DMS53 treated with DMSO at 0.1 percent for 48 hours (cell line): ENCODE measurements around the gene TXNDC8.
A peak's percentile ranks its signal among the peaks of the same experiment; 100 is the strongest.

Experiments used
- DNase-seq: peaks from one replicate; lab custom pipeline; 2025; ENCODE audit not compliant: unreplicated experiment; lab: John Stamatoyannopoulos, UW

Gene TXNDC8

DNA sequence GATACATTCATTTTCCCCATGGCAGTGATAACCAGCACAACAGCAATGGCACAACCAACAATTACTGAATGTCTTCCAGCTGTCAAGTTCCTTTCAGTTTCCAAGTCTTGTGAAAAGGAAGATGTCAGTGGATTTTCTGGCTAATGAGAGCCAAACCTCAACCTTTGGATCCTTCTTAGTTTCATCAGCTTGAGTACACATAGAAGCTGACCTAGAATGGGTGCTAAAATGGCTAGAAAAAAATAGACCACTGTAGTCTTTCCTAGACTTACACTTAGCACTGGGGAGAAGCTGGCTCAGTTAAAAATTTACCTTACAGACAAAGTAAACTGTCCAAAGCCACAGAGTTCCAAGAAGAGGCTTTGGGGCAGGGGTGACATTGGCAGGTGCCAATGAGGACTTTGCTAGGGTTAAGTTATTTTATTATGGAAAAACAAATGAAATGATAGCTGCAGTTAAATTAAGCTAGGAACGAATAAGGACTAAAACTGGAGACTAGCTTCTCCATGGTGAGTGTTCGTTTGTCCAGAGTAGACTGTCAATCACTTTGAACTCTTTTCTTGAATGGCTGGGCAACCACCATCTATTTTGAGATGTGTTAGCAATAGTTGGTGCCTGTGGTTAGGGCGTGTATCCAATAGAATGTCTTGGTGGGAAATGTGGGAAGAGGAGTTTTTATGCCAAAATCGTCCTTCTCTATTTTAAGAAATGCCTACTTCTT is 55.5 kb downstream of the TXNDC8 start:
- DNase-seq: no peak

DNA sequence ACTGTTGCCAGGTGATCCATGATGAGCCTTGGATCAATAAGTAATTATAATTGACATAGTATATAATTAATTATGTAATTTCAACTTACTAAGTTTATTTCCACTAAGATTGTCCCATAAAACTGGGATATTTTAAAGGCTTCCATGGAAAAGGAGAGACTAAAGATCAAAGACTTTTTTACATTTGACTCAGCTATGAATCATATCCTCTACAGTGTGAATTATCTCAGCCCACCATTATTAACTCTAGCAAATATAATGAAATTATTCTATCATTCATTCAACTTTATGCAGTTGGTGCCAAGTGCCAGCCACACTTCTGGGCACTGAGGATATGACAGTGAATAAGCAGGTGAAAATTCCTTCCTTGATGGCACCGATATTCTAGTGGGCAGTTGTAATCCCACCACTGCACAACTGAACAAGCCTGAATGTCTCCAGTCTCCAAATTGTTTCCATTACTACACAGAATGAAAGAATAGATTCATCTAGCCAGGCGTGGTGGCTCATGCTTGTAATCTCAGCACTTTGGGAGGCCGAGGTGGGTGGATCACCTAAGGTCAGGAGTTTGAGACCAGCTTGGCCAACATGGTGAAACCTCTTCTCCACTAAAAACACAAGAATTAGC is 59.5 kb downstream of the TXNDC8 start:
- DNase-seq: no peak

DNA sequence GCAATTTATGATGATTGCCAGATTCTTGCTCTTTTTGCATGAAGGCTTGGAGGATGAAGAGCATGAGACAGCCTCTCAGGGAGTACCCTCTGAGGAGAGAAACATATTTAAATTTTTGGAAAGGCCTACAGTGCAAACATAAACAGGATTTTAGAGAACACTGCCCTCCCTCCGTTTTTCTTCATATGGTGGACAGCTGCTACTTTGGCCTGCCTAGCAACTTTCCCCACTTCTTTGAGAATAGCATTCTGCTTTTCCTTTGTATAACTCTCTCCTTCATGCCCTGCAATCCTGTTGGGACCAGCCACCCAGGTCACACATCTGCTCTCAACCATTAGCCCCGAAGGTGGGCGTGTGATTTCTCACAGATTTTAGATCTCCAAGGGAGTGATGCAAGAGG is 60.9 kb downstream of the TXNDC8 start:
- no peak for DNase-seq

DNA sequence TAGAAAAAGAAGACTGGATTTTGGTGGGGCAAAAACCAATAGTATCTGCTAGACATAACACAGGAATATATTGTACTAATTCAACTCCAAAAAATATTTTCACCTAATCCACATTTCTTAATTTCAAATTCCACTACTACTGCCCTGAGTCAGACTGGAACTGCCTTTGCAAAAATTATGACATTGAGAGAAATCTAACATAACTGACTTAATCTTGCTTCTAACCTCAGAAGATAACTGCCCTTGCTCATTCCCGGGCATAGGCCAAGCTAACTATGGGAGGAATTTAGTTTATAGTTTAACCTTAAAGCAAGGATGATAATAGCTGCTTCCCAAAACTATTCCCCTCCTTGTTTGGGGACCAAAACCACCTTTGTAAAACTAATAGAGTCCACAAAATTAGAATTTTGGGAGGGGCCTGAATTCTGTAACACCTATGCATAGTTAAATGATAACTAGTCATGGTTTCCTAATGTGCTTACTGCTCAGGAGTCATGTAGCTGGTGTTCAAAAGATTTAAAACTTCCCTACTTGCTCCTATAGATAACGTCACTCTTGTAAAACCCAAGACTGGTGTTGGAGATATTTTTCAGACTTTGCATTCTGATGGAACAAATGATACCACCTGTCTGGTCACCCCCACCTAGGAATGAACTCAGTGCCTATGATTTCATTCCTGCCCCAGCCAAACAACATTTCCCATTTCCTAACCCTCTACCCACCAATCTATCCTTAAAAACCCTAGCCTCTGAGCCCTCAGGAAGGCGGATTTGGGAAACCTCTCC is 67.3 kb downstream of the TXNDC8 start:
- no peak for DNase-seq

DNA sequence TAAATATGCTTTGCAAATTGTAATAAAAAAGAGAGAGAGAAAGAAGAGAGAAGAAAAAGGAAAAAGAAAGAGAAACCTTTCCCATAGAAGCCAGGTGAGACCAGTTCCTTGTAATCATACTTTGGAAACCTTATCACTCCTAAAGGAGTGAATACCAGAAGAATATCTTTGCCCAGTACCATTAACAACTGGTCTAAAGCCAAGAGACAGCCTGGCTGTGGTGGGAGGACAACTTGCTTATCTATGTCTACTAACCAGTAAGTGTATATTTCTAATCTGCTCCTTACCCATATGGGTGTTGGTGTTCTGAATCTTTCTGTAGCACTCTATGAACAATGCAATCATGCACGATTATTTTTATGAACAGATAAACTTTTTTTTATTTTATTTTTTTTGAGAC is 70.9 kb downstream of the TXNDC8 start:
- no peak for DNase-seq

DNA sequence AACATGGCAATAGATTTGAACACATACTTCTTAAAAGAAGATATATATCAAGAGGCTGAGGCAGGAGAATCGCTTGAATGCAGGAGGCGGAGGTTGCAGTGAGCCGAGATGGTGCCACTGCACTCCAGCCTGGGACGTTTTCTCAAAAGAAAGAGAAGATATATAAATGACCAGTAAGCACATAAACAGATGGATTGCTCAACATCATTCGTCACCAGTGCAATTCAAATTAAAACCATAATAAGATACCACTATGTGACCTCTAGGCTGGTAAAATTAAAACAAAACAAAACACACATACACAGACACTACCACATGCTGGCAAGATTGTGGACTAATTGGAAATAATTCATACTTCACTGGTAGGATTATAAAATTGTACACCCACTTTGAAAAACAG is 76.0 kb downstream of the TXNDC8 start:
- no peak for DNase-seq

DNA sequence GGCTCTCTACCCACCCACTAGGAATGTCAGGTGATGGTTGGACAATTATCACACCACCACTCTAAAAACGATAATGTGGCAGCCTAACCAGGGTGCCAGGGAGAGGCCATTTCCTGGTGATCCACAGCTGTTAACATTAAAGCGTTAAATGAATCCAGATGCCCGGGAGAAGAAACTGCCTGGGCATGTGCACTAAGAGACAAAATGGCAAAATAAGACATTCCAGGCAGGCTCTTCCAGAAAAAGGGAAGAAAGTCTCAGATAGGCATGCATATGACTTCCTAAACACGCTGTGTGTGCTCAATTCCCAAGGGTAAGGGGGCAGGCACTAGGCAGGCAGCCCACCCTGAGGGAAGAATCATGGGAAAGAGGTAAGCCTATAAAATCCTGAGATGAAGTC is 76.8 kb downstream of the TXNDC8 start:
- no peak for DNase-seq

DNA sequence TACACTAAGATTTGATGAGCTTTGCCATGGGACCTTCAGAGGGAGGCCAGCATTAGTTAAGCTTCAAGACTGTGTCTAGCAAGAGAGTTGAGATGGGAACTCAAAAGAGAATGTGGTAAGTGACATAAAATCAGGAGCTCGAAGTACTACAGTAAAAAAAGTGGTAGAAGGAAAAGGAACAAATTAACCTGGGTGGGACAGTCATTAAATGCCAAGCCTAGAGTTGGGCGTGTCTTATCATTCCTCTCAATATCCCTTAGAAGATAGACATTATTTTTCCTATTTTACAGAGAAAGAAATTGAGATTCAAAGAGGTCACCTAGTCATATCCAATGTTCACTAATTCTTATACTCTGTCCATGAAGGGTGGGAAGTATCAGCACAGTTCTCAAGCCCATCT is 78.1 kb downstream of the TXNDC8 start:
- no peak for DNase-seq

DNA sequence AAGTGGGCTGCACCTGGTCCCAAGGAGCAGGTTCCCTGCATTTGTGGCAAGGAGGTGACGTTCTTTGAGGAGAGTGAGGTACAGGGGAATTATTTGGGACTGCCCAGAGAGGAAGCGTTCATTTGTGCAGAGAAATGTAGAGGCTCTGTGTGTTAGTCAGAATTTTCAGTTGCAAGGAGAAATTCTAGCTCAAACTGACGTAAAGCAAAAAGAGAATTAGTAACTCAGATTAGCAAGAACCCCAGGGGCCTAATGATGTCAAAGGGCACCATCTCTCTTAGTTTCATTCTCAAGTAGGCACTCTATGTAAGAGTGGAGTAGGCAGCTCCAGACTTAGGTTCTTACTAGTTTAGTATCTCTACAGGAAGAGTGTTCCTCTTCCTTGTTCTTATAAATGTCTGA is 79.0 kb downstream of the TXNDC8 start:
- no peak for DNase-seq

DNA sequence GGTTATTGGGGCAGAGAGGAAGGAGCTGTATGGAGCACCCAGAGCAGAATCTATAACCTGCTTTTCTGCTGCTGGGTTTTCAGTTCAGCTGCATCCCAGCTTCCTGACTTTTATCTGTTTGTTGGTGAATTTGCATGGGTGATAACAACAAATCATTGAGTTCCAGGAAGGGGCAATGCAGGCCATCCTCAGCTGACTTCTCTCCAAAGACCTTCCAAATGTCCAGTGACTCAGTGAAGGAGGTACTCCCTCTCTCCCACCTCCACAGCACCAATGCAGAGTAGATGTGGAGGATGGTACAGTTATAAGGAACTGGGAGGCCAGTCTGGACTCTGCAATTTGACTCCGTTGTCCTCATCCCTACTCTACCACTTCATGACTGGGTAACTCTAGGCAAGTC is 79.7 kb downstream of the TXNDC8 start:
- DNase-seq: no peak

DNA sequence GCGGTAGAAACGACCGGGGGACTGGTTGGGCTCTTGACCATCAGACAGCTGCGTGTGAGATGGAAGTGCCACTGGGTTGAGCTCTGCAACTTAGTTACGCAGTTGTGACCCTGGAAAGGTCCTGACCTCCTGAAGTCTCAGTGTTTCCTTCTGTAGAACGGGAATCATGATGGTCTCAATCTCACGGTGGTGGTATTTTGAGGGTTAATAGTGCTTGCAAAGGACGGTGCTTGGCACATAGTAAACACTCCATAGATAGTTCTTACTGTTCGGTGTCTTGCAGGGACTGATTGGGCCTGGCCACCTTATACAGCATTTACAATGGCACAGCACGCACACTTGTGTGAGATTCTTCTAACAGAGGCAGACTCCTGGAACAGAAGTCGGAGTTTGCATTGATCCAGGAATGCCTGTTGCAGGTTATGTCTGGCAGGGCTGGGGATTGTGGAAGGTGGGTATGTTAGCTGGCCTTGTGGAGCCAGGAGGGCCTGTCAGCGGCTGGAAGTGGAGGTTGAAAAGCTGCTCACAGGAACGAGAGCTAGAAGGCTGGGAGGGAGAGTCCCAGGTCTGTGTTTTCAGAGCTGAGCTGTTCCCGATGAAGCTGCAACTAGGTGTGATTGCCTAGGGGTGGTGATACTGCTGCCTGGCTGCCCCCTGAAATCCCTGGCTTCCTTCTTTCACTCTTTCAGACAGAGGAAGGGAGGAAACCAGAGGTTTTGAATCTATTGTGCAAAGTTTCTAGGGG is 80.4 kb downstream of the TXNDC8 start:
- DNase-seq: peak; percentile 6

DNA sequence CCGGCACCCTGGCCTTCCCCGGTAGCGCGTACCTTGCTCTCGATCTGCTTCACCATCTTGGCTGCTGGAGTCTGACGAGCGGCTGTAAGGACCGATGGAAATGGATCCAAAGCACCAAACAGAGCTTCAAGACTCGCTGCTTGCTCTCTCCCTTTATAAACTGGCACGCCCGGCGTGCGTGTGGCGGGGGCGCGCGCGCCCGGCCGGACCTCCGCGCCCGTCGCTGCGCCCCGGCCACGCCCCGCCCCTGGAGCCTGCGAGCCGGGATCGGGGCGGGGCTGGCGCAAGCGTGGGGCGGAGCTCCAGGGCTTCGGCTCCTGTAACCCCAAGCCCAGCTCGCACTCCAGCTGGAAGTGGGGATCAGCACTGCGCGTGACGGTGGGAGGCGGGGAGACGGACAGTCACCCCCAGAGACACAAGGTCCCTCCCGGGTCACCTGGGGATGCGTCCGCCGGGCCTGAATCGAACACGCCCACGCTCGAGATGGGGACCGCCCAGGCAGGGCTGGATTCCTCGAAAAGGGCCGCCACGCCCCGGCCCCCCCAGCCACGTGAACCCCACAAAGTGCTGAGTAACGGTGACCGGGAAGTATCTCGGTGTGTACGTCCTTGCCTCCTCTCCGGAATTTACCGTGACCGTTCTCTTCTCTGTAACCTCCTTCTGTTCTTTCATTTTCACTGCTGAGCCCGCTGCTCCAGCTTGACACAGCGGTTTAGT is 81.1 kb downstream of the TXNDC8 start, which contains the start of gene TXN:
TXN (minus strand) TSS at position 128 of the 717 bp plus-strand sequence; CDS start at position 56, 72 bp downstream.
- peak; percentile 44 for DNase-seq

DNA sequence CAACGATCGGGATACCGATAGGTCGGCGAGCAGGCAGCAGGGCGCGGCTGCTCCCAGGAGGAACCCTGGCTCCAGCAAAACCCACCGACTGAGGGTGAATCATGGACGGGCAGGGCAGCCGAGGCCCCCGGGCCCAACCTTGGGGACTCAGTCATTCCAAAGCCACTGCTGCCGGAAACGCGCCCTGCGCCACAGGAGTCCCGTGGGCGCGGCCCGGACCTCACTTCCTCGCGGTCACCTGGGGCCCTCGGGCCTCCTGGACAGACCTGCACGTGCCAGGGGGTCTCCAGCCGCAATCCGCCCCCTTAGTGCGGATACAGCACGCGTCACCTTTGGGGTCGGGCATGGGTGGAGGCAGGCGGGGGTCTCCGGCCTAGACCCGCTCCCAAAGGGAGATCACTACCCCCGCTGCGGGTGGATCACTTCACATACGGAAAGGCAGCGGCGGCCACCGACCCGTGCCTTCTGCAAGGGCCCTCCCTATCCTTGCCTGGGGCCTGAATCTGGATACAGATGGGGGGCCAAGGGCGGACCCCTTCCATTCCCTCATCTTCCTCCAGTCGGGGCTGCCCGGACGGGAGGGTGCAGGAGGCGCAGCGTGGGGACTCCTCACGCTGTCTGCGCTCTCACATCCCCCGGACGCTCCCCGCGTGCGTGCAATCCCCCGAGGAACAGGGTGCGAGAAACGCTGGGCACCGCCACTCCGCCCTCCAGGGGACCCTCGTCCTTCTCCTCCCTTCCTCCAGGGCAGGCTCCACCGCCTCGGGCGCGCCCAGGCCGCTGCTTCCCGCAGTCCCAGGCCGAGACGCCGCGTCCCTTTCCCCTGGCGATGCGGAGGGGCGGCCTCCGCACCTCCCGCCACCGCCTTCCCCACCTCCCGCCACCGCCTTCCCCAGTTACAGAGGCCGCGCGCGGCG is 81.9 kb downstream of the TXNDC8 start:
- DNase-seq: peak; percentile 23

DNA sequence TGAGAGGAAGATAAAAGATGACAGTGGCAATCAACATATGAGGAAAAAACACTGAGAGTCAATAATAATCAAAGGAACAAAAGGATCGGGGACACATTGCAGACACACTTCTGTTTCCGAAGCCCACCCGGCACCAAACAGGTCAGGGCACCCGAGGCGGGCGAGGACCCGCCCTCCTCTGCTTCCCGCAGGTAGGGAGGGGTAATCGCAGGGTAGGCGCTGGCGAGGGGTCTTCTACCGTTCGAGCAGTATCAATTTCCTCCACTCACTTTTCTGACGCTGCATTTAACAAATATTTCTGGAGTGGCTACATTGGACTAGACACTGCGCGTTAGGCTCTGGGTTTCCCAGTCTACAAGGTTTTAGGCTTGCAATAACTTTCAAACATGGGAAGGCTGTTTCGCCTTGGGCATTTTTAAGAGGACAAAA is 82.6 kb downstream of the TXNDC8 start:
- no peak for DNase-seq

DNA sequence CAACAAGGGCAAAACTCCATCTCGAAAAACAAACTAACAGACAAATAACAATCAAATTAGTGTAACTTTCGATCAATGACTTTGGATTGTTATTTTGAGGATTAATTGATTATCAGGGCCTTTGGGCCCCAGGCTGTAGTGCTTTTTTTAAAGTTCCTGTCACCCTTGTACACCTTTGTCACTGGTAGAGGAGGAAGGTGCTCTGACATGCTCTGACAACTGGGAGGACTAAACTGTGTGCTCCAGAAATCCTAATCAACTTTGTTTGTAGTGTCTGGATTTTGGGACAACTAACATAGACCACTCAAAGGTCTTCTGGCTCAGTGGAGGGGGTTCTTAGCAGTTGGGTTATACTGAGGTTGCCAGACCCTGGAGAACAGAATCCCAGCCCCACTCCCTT is 83.2 kb downstream of the TXNDC8 start:
- DNase-seq: no peak
